ENCODE measurements around the gene ADD3.

DNA sequence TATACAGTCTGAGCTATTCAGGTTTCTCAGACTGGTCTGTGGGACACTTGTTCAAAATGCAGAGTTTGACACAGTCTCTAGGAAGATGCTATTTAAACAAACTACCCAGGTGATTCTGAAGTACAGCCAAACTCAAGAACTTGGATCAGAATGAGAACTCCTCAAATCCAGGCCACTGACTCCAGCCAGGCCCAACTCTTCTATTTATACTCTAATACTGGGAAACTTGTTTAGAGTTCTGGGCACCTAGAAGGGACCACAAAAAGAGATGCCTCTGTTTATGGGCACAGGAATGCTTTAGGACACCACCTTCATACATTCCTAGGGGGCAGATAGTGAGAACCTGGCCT lies 40.1 kb upstream of the ADD3 start:
- TF ChIP-seq, protein P1, sequence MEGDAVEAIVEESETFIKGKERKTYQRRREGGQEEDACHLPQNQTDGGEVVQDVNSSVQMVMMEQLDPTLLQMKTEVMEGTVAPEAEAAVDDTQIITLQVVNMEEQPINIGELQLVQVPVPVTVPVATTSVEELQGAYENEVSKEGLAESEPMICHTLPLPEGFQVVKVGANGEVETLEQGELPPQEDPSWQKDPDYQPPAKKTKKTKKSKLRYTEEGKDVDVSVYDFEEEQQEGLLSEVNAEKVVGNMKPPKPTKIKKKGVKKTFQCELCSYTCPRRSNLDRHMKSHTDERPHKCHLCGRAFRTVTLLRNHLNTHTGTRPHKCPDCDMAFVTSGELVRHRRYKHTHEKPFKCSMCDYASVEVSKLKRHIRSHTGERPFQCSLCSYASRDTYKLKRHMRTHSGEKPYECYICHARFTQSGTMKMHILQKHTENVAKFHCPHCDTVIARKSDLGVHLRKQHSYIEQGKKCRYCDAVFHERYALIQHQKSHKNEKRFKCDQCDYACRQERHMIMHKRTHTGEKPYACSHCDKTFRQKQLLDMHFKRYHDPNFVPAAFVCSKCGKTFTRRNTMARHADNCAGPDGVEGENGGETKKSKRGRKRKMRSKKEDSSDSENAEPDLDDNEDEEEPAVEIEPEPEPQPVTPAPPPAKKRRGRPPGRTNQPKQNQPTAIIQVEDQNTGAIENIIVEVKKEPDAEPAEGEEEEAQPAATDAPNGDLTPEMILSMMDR (conservative IDR thresholded peaks at IDR 0.05 in 1 of 2, IDR thresholded peaks at IDR 0.05 in 1 of 2; ENCODE audit: extremely low read depth in 1 of 2, insufficient read depth in 1 of 2, low read depth in 1 of 2, low read length in 2 of 2), result no peak
- no peak for TF ChIP-seq EZH2 (IDR thresholded peaks at IDR 0.05; ENCODE audit: borderline replicate concordance, low read length)

Measured in mammary epithelial cell (primary cell).